H1 (cell line): ENCODE measurements around the gene HMGB4. TPM values are rescaled to one million over a fixed set of nuclear protein-coding genes. Genes with fewer than 3 reads are reported as not detected.

Experiments
- CTCF ChIA-PET: fragments of 300-600 bp; sonication (Branson Sonifier 250); formaldehyde crosslinking; loops from one replicate; lab custom pipeline; 2021; ENCODE audit not compliant: partially characterized antibody; lab: Charles Lee
- POLR2A ChIA-PET: fragments of 300-600 bp; sonication (Branson Sonifier 250); formaldehyde crosslinking; loops from one replicate; lab custom pipeline; 2021; ENCODE audit warnings: inconsistent platforms; ENCODE audit not compliant: partially characterized antibody; lab: Charles Lee
- DNase-seq, 2 experiments: peaks; one replicate each; pipeline versions ENCODE4 v3.0.0 to v3.0.0-alpha.2; 2010 to 2022; ENCODE audit warnings: low spot score in 2 of 2, low read depth in 1 of 2, mixed read lengths in 1 of 2
- FAIRE-seq: peaks from 2 replicates; lab custom pipeline; 2011; peaks lifted over from hg19 to GRCh38; lab: Jason Lieb, UNC
- H2AFZ ChIP-seq: 2 replicates; pipeline ENCODE4 v1.8.1; 2012; ENCODE audit warnings: low read length, inconsistent platforms
- H2AK5ac ChIP-seq: 2 replicates; pipeline ENCODE4 v1.6.1; 2013; ENCODE audit warnings: low read depth, low read length
- H2BK120ac ChIP-seq: replicated peaks from 2 replicates; pipeline ENCODE3; 2013; ENCODE audit warnings: low read depth, low read length, inconsistent platforms
- H2BK12ac ChIP-seq: 2 replicates; pipeline ENCODE4 v1.6.1; 2013; ENCODE audit warnings: low read depth, low read length
- H2BK15ac ChIP-seq: 2 replicates; pipeline ENCODE4 v1.6.1; 2013; ENCODE audit warnings: low read length
- H2BK20ac ChIP-seq: 2 replicates; pipeline ENCODE4 v1.6.1; 2013; ENCODE audit warnings: low read length
- H2BK5ac ChIP-seq: 2 replicates; pipeline ENCODE4 v1.6.1; 2013; ENCODE audit warnings: low read depth, low read length
- H3K14ac ChIP-seq: 2 replicates; pipeline ENCODE4 v1.6.1; 2013; ENCODE audit warnings: inconsistent platforms; ENCODE audit not compliant: insufficient read length
- H3K18ac ChIP-seq: 2 replicates; pipeline ENCODE4 v1.6.1; 2013; ENCODE audit warnings: low read length; ENCODE audit errors: extremely low read depth
- H3K23ac ChIP-seq: 2 replicates; pipeline ENCODE4 v1.6.1; 2013; ENCODE audit warnings: inconsistent platforms; ENCODE audit not compliant: insufficient read length
- H3K23me2 ChIP-seq: 2 replicates; pipeline ENCODE4 v1.6.1; 2013; ENCODE audit warnings: low read depth, low read length
- H3K27ac ChIP-seq: 2 replicates; pipeline ENCODE4 v1.6.1; 2011; ENCODE audit warnings: low read depth, low read length, inconsistent platforms
- H3K27me3 ChIP-seq, 4 experiments: replicated peaks in 1 of 4; 1 replicate in 1 of 4; 2 replicates in 3 of 4; pipeline versions ENCODE4 v1.6.1 to v1.8.1; 2011 to 2013; ENCODE audit warnings: low read length in 3 of 4, mild to moderate bottlenecking in 3 of 4, inconsistent platforms in 2 of 4, mixed read lengths in 2 of 4, moderate library complexity in 1 of 4; ENCODE audit not compliant: control insufficient read depth in 3 of 4, insufficient read depth in 3 of 4; ENCODE audit errors: extremely low read depth in 1 of 4
- H3K36me3 ChIP-seq, 4 experiments: 2 replicates each; pipeline versions ENCODE4 v1.6.1 to v1.8.1; 2011 to 2013; ENCODE audit warnings: mild to moderate bottlenecking in 4 of 4, low read length in 3 of 4, moderate library complexity in 2 of 4, control low read depth in 1 of 4, inconsistent platforms in 1 of 4; ENCODE audit not compliant: insufficient read depth in 4 of 4, control insufficient read depth in 2 of 4
- H3K4ac ChIP-seq: replicated peaks from 2 replicates; pipeline ENCODE3; 2013; ENCODE audit warnings: low read length, low read depth, mixed read lengths, inconsistent platforms; ENCODE audit not compliant: insufficient read length
- H3K4me1 ChIP-seq, 4 experiments: replicated peaks in 1 of 4; 1 replicate in 1 of 4; 2 replicates in 3 of 4; pipeline versions ENCODE4 v1.6.1 to v1.8.1; 2011 to 2013; ENCODE audit warnings: low read length in 3 of 4, inconsistent platforms in 2 of 4, mixed read lengths in 1 of 4; ENCODE audit not compliant: insufficient read depth in 4 of 4, control insufficient read depth in 3 of 4
- H3K4me2 ChIP-seq, 2 experiments: 2 replicates each; pipeline versions ENCODE4 v1.6.1 to v1.8.1; 2011 to 2013; ENCODE audit warnings: low read depth in 2 of 2, low read length in 2 of 2, control low read depth in 1 of 2, inconsistent platforms in 1 of 2, mild to moderate bottlenecking in 1 of 2; ENCODE audit not compliant: insufficient read depth in 1 of 2
- H3K4me3 ChIP-seq, 4 experiments: fragments of 200-600, 300-600 bp in 1 of 4; sonication (generic), shearing (Covaris generic), sonication (Bioruptor Twin) in 1 of 4; 2 replicates each; pipeline versions ENCODE4 v1.5.1 to v1.8.1; 2011 to 2016; ENCODE audit warnings: low read length in 4 of 4, low read depth in 3 of 4, control low read depth in 2 of 4, inconsistent platforms in 2 of 4, mild to moderate bottlenecking in 2 of 4, mixed read lengths in 1 of 4, moderate library complexity in 1 of 4; ENCODE audit not compliant: insufficient read depth in 2 of 4; ENCODE audit errors: extremely low read depth in 1 of 4
- H3K56ac ChIP-seq: replicated peaks from 2 replicates; pipeline ENCODE3; 2013; ENCODE audit warnings: low read depth, mild to moderate bottlenecking, mixed read lengths, low read length, inconsistent platforms; ENCODE audit not compliant: insufficient read length
- H3K79me1 ChIP-seq: 2 replicates; pipeline ENCODE4 v1.6.1; 2013; ENCODE audit warnings: low read depth, low read length, control low read depth
- H3K79me2 ChIP-seq, 2 experiments: 2 replicates each; pipeline versions ENCODE4 v1.6.1 to v1.8.1; 2012 to 2013; ENCODE audit warnings: low read length in 2 of 2, mild to moderate bottlenecking in 2 of 2, inconsistent platforms in 1 of 2; ENCODE audit not compliant: insufficient read depth in 2 of 2, control insufficient read depth in 1 of 2
- H3K9ac ChIP-seq, 4 experiments: replicated peaks in 1 of 4; 1 replicate in 1 of 4; 2 replicates in 3 of 4; pipeline versions ENCODE4 v1.6.1 to v1.8.1; 2011 to 2013; ENCODE audit warnings: low read depth in 3 of 4, low read length in 3 of 4, control low read depth in 2 of 4, mild to moderate bottlenecking in 2 of 4, moderate library complexity in 2 of 4, inconsistent platforms in 1 of 4; ENCODE audit errors: extremely low read depth in 1 of 4
- H3K9me3 ChIP-seq, 2 experiments: 2 replicates each; pipeline versions ENCODE4 v1.6.1 to v1.8.1; 2012 to 2013; ENCODE audit warnings: mild to moderate bottlenecking in 2 of 2, moderate library complexity in 2 of 2, control low read depth in 1 of 2, inconsistent platforms in 1 of 2, low read depth in 1 of 2, low read length in 1 of 2, mixed read lengths in 1 of 2; ENCODE audit not compliant: insufficient read depth in 2 of 2
- H4K20me1 ChIP-seq, 2 experiments: replicated peaks in 1 of 2; 2 replicates each; pipeline versions ENCODE3 to v1.8.1; 2011 to 2013; ENCODE audit warnings: inconsistent platforms in 2 of 2, low read length in 2 of 2, mild to moderate bottlenecking in 1 of 2; ENCODE audit not compliant: insufficient read depth in 2 of 2, control insufficient read depth in 1 of 2
- H4K5ac ChIP-seq: 2 replicates; pipeline ENCODE4 v1.6.1; 2013; ENCODE audit warnings: low read length, low read depth, mixed read lengths, inconsistent platforms; ENCODE audit not compliant: insufficient read length
- H4K8ac ChIP-seq: 2 replicates; pipeline ENCODE4 v1.8.0; 2013; ENCODE audit warnings: mild to moderate bottlenecking, moderate library complexity, low read length, inconsistent platforms; ENCODE audit not compliant: insufficient read depth; ENCODE audit errors: extremely low read depth
- H4K91ac ChIP-seq: replicated peaks from 2 replicates; pipeline ENCODE3; 2013; ENCODE audit warnings: low read length, mixed read lengths, inconsistent platforms; ENCODE audit not compliant: insufficient read length
- CBX5 ChIP-seq: fragments of 300-800, 300-1000 bp; sonication (generic); IDR thresholded peaks from 2 replicates; pipeline ENCODE4 v1.7.1; 2016; ENCODE audit warnings: antibody characterized with exemption, low read length, low read depth
- CBX8 ChIP-seq: fragments of 300-800, 300-1000 bp; sonication (generic); IDR thresholded peaks from 2 replicates; pipeline ENCODE4 v1.7.1; 2016; ENCODE audit warnings: low read depth, low read length, borderline replicate concordance
- CEBPB ChIP-seq: IDR thresholded peaks from 2 replicates; pipeline ENCODE4 v1.6.1; 2012; ENCODE audit warnings: low read depth, low read length
- CTBP2 ChIP-seq: IDR thresholded peaks from 2 replicates; pipeline ENCODE4 v1.7.0; 2011; ENCODE audit warnings: borderline replicate concordance, mild to moderate bottlenecking, moderate library complexity, mixed read lengths, low read length; ENCODE audit not compliant: insufficient read depth, insufficient read length
- HDAC6 ChIP-seq: IDR thresholded peaks from one replicate; pipeline ENCODE4 v1.7.1; 2012; ENCODE audit warnings: low read depth, mild to moderate bottlenecking, inconsistent platforms, low read length, moderate library complexity
- JUND ChIP-seq: IDR thresholded peaks from 2 replicates; pipeline ENCODE4 v1.6.1; 2011; ENCODE audit warnings: mild to moderate bottlenecking, improper control_type of control experiment, low read length
- KDM4A ChIP-seq: IDR thresholded peaks from one replicate; pipeline ENCODE4 v1.7.1; 2012; ENCODE audit warnings: low read depth, mild to moderate bottlenecking, moderate library complexity, low read length, inconsistent platforms; ENCODE audit not compliant: severe bottlenecking
- POLR2AphosphoS5 ChIP-seq: IDR thresholded peaks from 2 replicates; pipeline ENCODE4 v1.6.1; 2011; ENCODE audit warnings: low read depth, low read length
- RAD21 ChIP-seq, 2 experiments: IDR thresholded peaks in 1 of 2; conservative IDR thresholded peaks in 1 of 2; 2 replicates each; pipeline ENCODE4 v1.6.1; 2011; ENCODE audit warnings: low read depth in 2 of 2, low read length in 2 of 2, improper control_type of control experiment in 1 of 2, inconsistent platforms in 1 of 2, mild to moderate bottlenecking in 1 of 2, moderate library complexity in 1 of 2
- RFX5 ChIP-seq: IDR thresholded peaks from 2 replicates; pipeline ENCODE4 v1.6.1; 2011; ENCODE audit warnings: low read depth, low read length, improper control_type of control experiment, borderline replicate concordance
- RNF2 ChIP-seq: fragments of 200-900, 300-1000 bp; sonication (generic); IDR thresholded peaks from 2 replicates; pipeline ENCODE4 v1.7.1; 2016; ENCODE audit warnings: borderline replicate concordance, low read depth, mild to moderate bottlenecking, antibody characterized with exemption, low read length; ENCODE audit not compliant: poor library complexity, severe bottlenecking; ENCODE audit errors: missing control alignments
- SIX5 ChIP-seq: IDR thresholded peaks from 2 replicates; pipeline ENCODE4 v1.6.1; 2011; ENCODE audit warnings: mild to moderate bottlenecking, low read depth, low read length
- TBP ChIP-seq: IDR thresholded peaks from 2 replicates; pipeline ENCODE4 v1.6.1; 2011; ENCODE audit warnings: low read depth, low read length, improper control_type of control experiment
- TCF12 ChIP-seq: IDR thresholded peaks from 2 replicates; pipeline ENCODE4 v1.6.1; 2011; ENCODE audit warnings: low read depth, mild to moderate bottlenecking, low read length
- WGBS, 2 experiments: shearing (Covaris generic) in 1 of 2; methylation state at CpG; one replicate each; pipeline versions ENCODE4 v1.1.6 to v1.1.7; 2013 to 2015; ENCODE audit warnings: low lambda C conversion rate in 2 of 2, mixed read lengths in 2 of 2, inconsistent platforms in 1 of 2, low coverage in 1 of 2, missing lambda C conversion rate in 1 of 2; ENCODE audit not compliant: insufficient replicate concordance in 2 of 2, insufficient coverage in 1 of 2, insufficient read length in 1 of 2; ENCODE audit errors: extremely low coverage in 1 of 2, missing lambda C conversion rate in 1 of 2; 5-methylcytosine and 5-hydroxymethylcytosine counted together
- polyA plus RNA-seq, 7 experiments: library from polyadenylated mRNA; depleted of rRNA in 3 of 7; stranded (reverse) in 5 of 7; unstranded in 2 of 7; fragments of >200 nt in 5 of 7; fragments of 200-250 nt in 2 of 7; gene quantifications; 1 replicate in 5 of 7; 2 replicates in 1 of 7; 4 replicates in 1 of 7; pipeline versions ENCODE4 v1.2.1 to v1.2.3, GENCODE V29; 2011 to 2013; ENCODE audit warnings: missing spikeins in 2 of 7, mixed read lengths in 2 of 7
- total RNA-seq: library from RNA; stranded (reverse); fragmentation: NEBNext Ultra II Directional; extraction: Animal tissue kit (Norgen Biotek cat#: 25700); gene quantifications from 2 replicates; pipeline ENCODE4 v1.2.1, GENCODE V29; 2021

Gene HMGB4
- total and polyA plus RNA-seq, 2 of the 8 experiments (the other 6 are each of a cell fraction or from before 2014, with no cell fraction given) = not detected

DNA sequence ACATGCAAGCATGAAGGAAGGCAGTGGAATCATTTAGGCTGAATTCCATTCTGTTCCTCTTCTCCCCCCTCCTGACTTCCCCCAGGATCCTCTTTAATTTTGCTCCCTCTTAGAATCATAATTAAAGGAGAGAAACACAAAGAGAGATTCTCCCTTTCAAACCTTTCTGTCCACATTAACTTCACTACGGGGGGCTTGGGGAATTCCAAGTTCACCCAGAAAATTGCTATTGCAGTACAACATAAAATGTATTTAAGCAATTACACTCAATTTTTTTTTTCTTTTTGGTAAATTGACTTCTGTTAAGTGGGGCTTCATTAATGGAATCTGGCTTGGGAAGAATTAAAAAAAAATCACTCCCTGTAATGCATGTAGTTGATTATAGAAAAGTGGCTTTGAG is 13.4 kb upstream of the HMGB4 start:
- POLR2A ChIA-PET = no interaction called here
- Histone ChIP-seq H2AK5ac (no peak overlapping the region), H3K27ac (no peak overlapping the region), H3K4me1 (peaks cover 4 to 36% (median 12%) of the 10 kb centered on the region in 4 experiments), H3K56ac (no peak overlapping the region), H4K8ac (no peak overlapping the region), H4K20me1 (peaks cover 1 to 2% of the 10 kb centered on the region in 2 experiments), H3K4ac (no peak overlapping the region), H3K9me3 (no peaks in the 10 kb centered on the region), H3K36me3 (peaks cover 0 to 2% (median 0%) of the 10 kb centered on the region in 4 experiments; a peak in 2 of 8 replicates), H3K23me2 (0 out of 2 replicates have a peak, but pooled peaks cover 1% of the 10 kb centered on the region), H2AFZ (no peak overlapping the region), H4K5ac (no peak overlapping the region), H2BK15ac (no peak overlapping the region), H2BK5ac (no peak overlapping the region), H3K14ac (no peak overlapping the region), H3K18ac (no peak overlapping the region), H2BK12ac (no peak overlapping the region), H3K23ac (no peak overlapping the region), H4K91ac (no peak overlapping the region), H3K4me2 (peak overlapping the region in 1 of 2 experiments; percentile 32; a peak in 3 of 4 replicates), H3K79me1 (no peaks in the 10 kb centered on the region), H2BK120ac (no peak overlapping the region), H2BK20ac (no peak overlapping the region), H3K4me3 (no peak overlapping the region), H3K27me3 (no peaks in the 10 kb centered on the region), H3K9ac (no peak overlapping the region), H3K79me2 (no peaks in the 10 kb centered on the region)
- no peak for DNase-seq
- 87% methylated on average over 1 of the region's 1 CpG; no CpG with 5 or more reads in 1 of the 2 experiments for WGBS, 2 experiments
- CTCF ChIA-PET = interaction anchor here (0.7 to 1.1 kb wide), 2 partner anchors 10 to 140 kb away, joined by 3 read pairs; no protein-coding TSS in a partner anchor
- FAIRE-seq = no peak
- no peak for TF ChIP-seq KDM4A
- TF ChIP-seq RNF2 = no peak
- TF ChIP-seq TBP = no peak
- TF ChIP-seq CBX5 = no peak
- no peak for TF ChIP-seq POLR2AphosphoS5
- no peak for TF ChIP-seq SIX5
- no peak for TF ChIP-seq RAD21 (IDR thresholded peaks at IDR 0.05 in 1 of 2, conservative IDR thresholded peaks at IDR 0.05 in 1 of 2; ENCODE audit: low read depth in 2 of 2, low read length in 2 of 2)
- TF ChIP-seq RFX5 = no peak
- no peak for TF ChIP-seq CTBP2
- no peak for TF ChIP-seq JUND
- no peak for TF ChIP-seq CBX8
- TF ChIP-seq CEBPB = no peak
- TF ChIP-seq TCF12 = no peak
- TF ChIP-seq HDAC6 = no peak
